DMS114 treated with DMSO at 0.1 percent for 48 hours (cell line): ENCODE results near the gene COL6A3.
"Not testable (repeated sequence)": the region's sequence is repeated elsewhere in the genome, so short reads cannot be mapped to it uniquely, and the experiment has no call there.

Experiments used
- DNase-seq: peaks from one replicate; lab custom pipeline; 2025; ENCODE audit not compliant: unreplicated experiment; lab: John Stamatoyannopoulos, UW

Gene COL6A3

GRCh38 chr2:237418300-237418699, 4.3 kb upstream of the COL6A3 start:
- DNase-seq, result no peak

GRCh38 chr2:237412988-237413776, 782 bp downstream of the COL6A3 start:
- DNase-seq, result no peak

- no peak for DNase-seq
These were observed 1.3 kb downstream of the COL6A3 start for GRCh38 chr2:237412646-237412987.

GRCh38 chr2:237411683-237412423, 2.1 kb downstream of the COL6A3 start:
- DNase-seq, result no peak

- DNase-seq, result no peak
These were observed 2.8 kb downstream of the COL6A3 start for GRCh38 chr2:237411092-237411601.

GRCh38 chr2:237409263-237409662, 4.7 kb downstream of the COL6A3 start:
- not testable (repeated sequence) for DNase-seq

- DNase-seq, result no peak
These were observed 5.5 kb downstream of the COL6A3 start for GRCh38 chr2:237408335-237409000.

- no peak for DNase-seq
These were observed 6.3 kb downstream of the COL6A3 start for GRCh38 chr2:237407700-237408099.

- no peak for DNase-seq
These were observed 7.5 kb downstream of the COL6A3 start for GRCh38 chr2:237406371-237406895.

- no peak for DNase-seq
These were observed 8.4 kb downstream of the COL6A3 start for GRCh38 chr2:237405605-237406004.

GRCh38 chr2:237405006-237405559, 8.9 kb downstream of the COL6A3 start:
- no peak for DNase-seq

GRCh38 chr2:237404413-237404812, 9.6 kb downstream of the COL6A3 start:
- DNase-seq, result no peak

- no peak for DNase-seq
These were observed 10.7 kb downstream of the COL6A3 start for GRCh38 chr2:237403024-237403882.

GRCh38 chr2:237400199-237400598, 13.8 kb downstream of the COL6A3 start:
- DNase-seq, result no peak

- DNase-seq, result no peak
These were observed 16.9 kb downstream of the COL6A3 start for GRCh38 chr2:237397072-237397471.

GRCh38 chr2:237393523-237393922, 20.4 kb downstream of the COL6A3 start:
- DNase-seq, result no peak

- no peak for DNase-seq
These were observed 21.8 kb downstream of the COL6A3 start for GRCh38 chr2:237392186-237392585.

- DNase-seq, result no peak
These were observed 22.8 kb downstream of the COL6A3 start for GRCh38 chr2:237391140-237391539.

- DNase-seq, result no peak
These were observed 23.7 kb downstream of the COL6A3 start for GRCh38 chr2:237390235-237390634.

- DNase-seq, result no peak
These were observed 24.1 kb downstream of the COL6A3 start for GRCh38 chr2:237389831-237390230.
